Stimulated activated CD4-positive, alpha-beta T cell treated with anti-CD3 and anti-CD28 coated beads, TNF-alpha, amount 100 ng/mL, for 1 hour (primary cell): ENCODE results near the gene HOXA4.
A peak's percentile ranks its signal among the peaks of the same experiment; 100 is the strongest.

Experiments used
- DNase-seq, 3 donors: peaks; one replicate each; pipeline ENCODE4 v3.0.0-alpha.2; 2020; ENCODE audit warnings: low read depth in 3 of 3, low spot score in 1 of 3

Gene HOXA4

GRCh38 chr7:27106181-27106900 lies 24.2 kb downstream of the HOXA4 start:
- DNase-seq, result no peak

- no peak for DNase-seq
These were observed 25.1 kb downstream of the HOXA4 start for GRCh38 chr7:27105301-27106031.

GRCh38 chr7:27104341-27105058 lies 26.1 kb downstream of the HOXA4 start:
- DNase-seq, result no peak

GRCh38 chr7:27103489-27104226 lies 26.9 kb downstream of the HOXA4 start:
- DNase-seq, result no peak

GRCh38 chr7:27102581-27103442 lies 27.7 kb downstream of the HOXA4 start, which contains the start of gene HOXA2:
Gene HOXA2 (minus strand): TSS chr7:27102683. CDS start chr7:27102500, 183 bp downstream.
- no peak for DNase-seq

- no peak for DNase-seq
These were observed 28.5 kb downstream of the HOXA4 start for GRCh38 chr7:27101957-27102580.

- DNase-seq, result no peak
These were observed 29.2 kb downstream of the HOXA4 start for GRCh38 chr7:27101171-27101956.

- no peak for DNase-seq
These were observed 29.8 kb downstream of the HOXA4 start for GRCh38 chr7:27100694-27101170.

GRCh38 chr7:27099453-27100370 lies 30.8 kb downstream of the HOXA4 start:
- DNase-seq, result no peak

- no peak for DNase-seq
These were observed 31.7 kb downstream of the HOXA4 start for GRCh38 chr7:27098578-27099451.

- DNase-seq, result no peak
These were observed 32.6 kb downstream of the HOXA4 start for GRCh38 chr7:27097686-27098577.

GRCh38 chr7:27096768-27097514 lies 33.6 kb downstream of the HOXA4 start:
- no peak for DNase-seq

- peak; percentile 24 to 42 (median 32) for DNase-seq
These were observed 34.4 kb downstream of the HOXA4 start, which contains the start of gene HOXA1 for GRCh38 chr7:27095897-27096767. Gene HOXA1 (minus strand): TSS chr7:27096000. CDS start chr7:27095912, 88 bp downstream.
